Activated naive CD4-positive, alpha-beta T cell treated with anti-CD3 and anti-CD28 coated beads, Interleukin-2, amount 50 U/mL, for 24 hours (primary cell): ENCODE data around the gene GMDS.

Experiments used
- H3K27ac Mint-ChIP-seq: one replicate; pipeline ENCODE4 v1.8.0; 2021; ENCODE audit warnings: mild to moderate bottlenecking, mixed read lengths
- H3K27me3 Mint-ChIP-seq: one replicate; pipeline ENCODE4 v1.8.0; 2021; ENCODE audit warnings: mixed read lengths
- H3K36me3 Mint-ChIP-seq: one replicate; pipeline ENCODE4 v1.8.0; 2021; ENCODE audit warnings: mixed read lengths
- H3K4me1 Mint-ChIP-seq: one replicate; pipeline ENCODE4 v1.8.0; 2021; ENCODE audit warnings: mixed read lengths
- H3K4me3 Mint-ChIP-seq: one replicate; pipeline ENCODE4 v1.8.0; 2021; ENCODE audit warnings: mild to moderate bottlenecking, mixed read lengths
- H3K9me3 Mint-ChIP-seq: one replicate; pipeline ENCODE4 v1.8.0; 2021; ENCODE audit warnings: mixed read lengths

Gene GMDS

DNA sequence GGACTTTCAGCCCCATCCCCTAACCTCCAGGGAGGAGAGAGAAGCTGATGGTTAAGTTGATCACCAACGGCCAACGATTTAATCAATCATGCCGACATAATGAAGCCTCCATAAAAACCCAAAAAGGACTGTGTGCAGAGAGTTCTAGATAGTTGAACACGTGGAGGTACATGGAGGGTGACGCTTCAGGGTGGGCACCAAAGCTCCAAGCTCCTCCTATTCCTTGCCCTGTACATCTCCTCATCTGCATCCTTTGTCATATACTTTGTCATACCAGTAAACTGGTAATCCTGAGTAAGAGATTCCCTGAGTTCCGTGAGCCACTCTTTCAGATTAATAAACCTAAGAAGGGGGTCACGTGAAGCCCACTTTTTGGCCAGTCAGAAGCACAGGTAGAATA is 3.7 kb upstream of the GMDS start:
- H3K4me3 Mint-ChIP-seq: no peak overlapping the region
- H3K9me3 Mint-ChIP-seq: no peaks in the 10 kb centered on the region
- H3K27ac Mint-ChIP-seq: no peak overlapping the region
- H3K27me3 Mint-ChIP-seq: no peaks in the 10 kb centered on the region
- H3K36me3 Mint-ChIP-seq: peaks cover 18% of the 10 kb centered on the region
- H3K4me1 Mint-ChIP-seq: peaks cover 34% of the 10 kb centered on the region

DNA sequence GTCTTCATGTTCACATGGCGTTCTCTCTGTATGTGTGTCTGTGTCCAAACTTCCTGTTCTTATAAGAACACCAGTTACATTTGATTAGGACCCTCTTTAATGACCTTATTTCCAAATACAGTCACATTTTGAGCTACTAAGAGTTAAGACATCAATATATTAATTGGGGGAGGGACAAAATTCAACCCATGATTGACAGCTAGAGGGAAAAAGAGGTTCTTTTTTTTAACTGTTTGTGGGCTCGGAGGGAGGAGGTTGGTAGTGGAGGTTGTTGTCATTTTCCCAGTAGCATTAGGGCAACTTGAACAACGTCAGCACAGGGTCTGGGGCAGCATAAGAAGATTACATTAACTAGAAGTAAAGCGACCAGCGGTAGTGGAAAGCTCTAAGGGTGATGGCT is 2.3 kb upstream of the GMDS start:
- no peaks in the 10 kb centered on the region for H3K9me3 Mint-ChIP-seq
- no peak overlapping the region for H3K27ac Mint-ChIP-seq
- peaks cover 47% of the 10 kb centered on the region for H3K4me1 Mint-ChIP-seq
- H3K36me3 Mint-ChIP-seq: peaks cover 6% of the 10 kb centered on the region
- H3K4me3 Mint-ChIP-seq: no peak overlapping the region
- no peaks in the 10 kb centered on the region for H3K27me3 Mint-ChIP-seq

DNA sequence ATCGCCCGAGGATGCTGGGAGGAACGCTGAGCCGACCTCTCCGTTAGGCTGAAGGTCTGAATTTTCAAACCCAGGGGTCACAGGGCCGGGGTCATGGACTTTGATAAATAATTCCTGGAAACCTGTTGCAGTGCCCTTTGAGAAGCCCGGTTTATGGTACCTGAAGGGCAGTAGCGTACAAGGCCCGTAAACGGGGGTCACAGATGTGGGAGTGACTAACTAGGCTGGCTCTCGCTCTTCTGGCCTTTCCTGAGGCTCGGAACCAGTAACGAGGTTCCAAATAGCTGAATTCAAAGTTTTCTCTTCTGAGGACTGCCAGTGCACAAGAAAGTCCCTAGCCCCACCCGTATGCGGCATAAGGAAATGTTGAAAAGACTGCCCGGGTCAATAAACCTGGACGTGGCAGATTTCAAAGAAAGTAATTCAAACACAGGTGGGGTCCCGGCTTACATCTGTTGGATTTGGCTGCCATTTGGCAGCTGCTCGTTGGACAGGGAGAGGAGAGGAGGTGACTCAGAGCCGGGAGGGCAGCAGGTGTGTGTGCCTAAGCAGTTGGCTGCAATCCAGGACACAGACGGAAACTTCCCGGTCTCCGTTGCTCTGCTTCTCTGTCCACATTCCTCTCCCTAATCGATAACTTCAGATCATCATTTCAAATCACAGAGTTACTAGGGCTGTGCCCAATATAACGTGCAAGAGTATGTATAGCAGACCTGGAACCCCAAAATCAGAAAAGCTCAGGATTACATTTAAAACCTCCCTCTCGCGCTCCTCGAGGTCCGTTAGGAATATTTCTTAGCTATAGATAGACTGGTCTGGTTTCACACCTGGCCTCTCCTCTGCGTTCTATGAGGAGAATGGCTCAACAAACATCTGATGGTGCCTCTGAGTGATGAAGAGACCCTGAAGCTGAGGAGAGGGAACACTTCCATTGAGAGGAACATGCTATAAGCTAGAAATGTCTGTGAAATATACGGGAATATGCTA is 765 bp upstream of the GMDS start:
- Mint-ChIP-seq H3K4me3 (peak overlapping the region; percentile 91), H3K27me3 (no peaks in the 10 kb centered on the region)

GRCh38 chr6:2244261-2245102 is 923 bp downstream of the GMDS start:
- Mint-ChIP-seq H3K36me3 (peaks cover 2% of the 10 kb centered on the region), H3K27me3 (no peaks in the 10 kb centered on the region), H3K4me3 (peak overlapping the region; percentile 92), H3K27ac (peak overlapping the region; percentile 77), H3K4me1 (peaks cover 74% of the 10 kb centered on the region), H3K9me3 (no peaks in the 10 kb centered on the region)

More for the DNA sequence above, 765 bp upstream of the GMDS start:
- no peaks in the 10 kb centered on the region for H3K9me3 Mint-ChIP-seq
- peaks cover 1% of the 10 kb centered on the region for H3K36me3 Mint-ChIP-seq
- peak overlapping the region; percentile 92 for H3K27ac Mint-ChIP-seq
- H3K4me1 Mint-ChIP-seq: peaks cover 62% of the 10 kb centered on the region

GRCh38 chr6:2242311-2242710 is 3.1 kb downstream of the GMDS start:
- Mint-ChIP-seq H3K4me1 (peaks cover 67% of the 10 kb centered on the region), H3K27ac (peak overlapping the region; percentile 42), H3K4me3 (no peak overlapping the region), H3K9me3 (no peaks in the 10 kb centered on the region), H3K27me3 (no peaks in the 10 kb centered on the region), H3K36me3 (peaks cover 4% of the 10 kb centered on the region)

GRCh38 chr6:2240961-2241360 is 4.4 kb downstream of the GMDS start:
- Mint-ChIP-seq H3K27me3 (no peaks in the 10 kb centered on the region), H3K4me1 (peaks cover 60% of the 10 kb centered on the region), H3K27ac (no peak overlapping the region), H3K36me3 (peaks cover 4% of the 10 kb centered on the region), H3K9me3 (no peaks in the 10 kb centered on the region), H3K4me3 (no peak overlapping the region)

DNA sequence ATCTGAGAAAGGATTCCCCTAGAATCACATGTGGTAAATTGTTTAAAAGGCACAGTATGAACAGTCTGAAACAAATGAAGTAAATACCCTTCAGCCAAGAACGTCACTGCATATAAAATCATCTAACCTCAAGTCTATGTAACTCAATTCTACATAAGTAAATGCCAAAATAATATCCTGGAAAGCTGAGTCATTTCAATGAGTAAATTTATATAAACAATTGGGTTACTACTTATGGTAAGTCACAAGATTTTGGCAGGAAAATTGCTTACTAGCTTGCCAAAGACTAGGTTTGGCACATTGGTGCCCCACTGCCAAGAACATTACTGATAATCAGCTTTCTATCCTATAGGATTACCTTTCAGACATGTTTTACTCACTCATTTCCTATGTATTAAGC is 8.4 kb downstream of the GMDS start:
- Mint-ChIP-seq H3K9me3 (no peaks in the 10 kb centered on the region), H3K36me3 (peaks cover 4% of the 10 kb centered on the region), H3K27me3 (no peaks in the 10 kb centered on the region), H3K4me1 (peaks cover 39% of the 10 kb centered on the region), H3K4me3 (no peak overlapping the region), H3K27ac (no peak overlapping the region)

- peaks cover 39% of the 10 kb centered on the region for H3K4me1 Mint-ChIP-seq
Measured at GRCh38 chr6:2235777-2236495, 9.5 kb downstream of the GMDS start.

GRCh38 chr6:2232445-2232844 is 13.0 kb downstream of the GMDS start:
- Mint-ChIP-seq H3K4me1 (peaks cover 30% of the 10 kb centered on the region), H3K27ac (no peak overlapping the region), H3K27me3 (no peaks in the 10 kb centered on the region), H3K36me3 (no peaks in the 10 kb centered on the region), H3K9me3 (no peaks in the 10 kb centered on the region), H3K4me3 (no peak overlapping the region)

More at GRCh38 chr6:2235777-2236495, 9.5 kb downstream of the GMDS start:
- H3K36me3 Mint-ChIP-seq: peaks cover 2% of the 10 kb centered on the region
- H3K4me3 Mint-ChIP-seq: no peak overlapping the region
- no peaks in the 10 kb centered on the region for H3K27me3 Mint-ChIP-seq
- no peak overlapping the region for H3K27ac Mint-ChIP-seq
- no peaks in the 10 kb centered on the region for H3K9me3 Mint-ChIP-seq

DNA sequence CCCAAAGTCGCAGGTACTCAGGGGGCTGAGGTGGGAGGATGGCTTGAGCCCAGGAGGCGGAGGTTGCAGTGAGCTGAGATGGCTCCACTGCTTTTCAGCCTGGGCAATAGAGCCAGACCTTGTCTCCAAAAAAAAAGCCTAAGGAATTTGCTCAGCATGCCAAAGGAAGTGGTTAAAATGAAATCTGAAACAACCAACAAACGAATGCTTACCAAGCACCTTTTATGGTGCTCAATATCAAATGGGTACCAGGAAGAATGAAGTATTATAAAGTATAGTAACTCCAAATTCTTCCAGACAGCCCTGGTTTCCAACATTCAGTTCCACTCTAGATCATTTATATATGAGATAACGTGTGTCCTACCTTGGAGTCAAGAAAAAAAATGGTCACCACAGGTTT is 14.0 kb downstream of the GMDS start:
- Mint-ChIP-seq H3K9me3 (no peaks in the 10 kb centered on the region), H3K27ac (no peak overlapping the region), H3K4me1 (peaks cover 32% of the 10 kb centered on the region), H3K27me3 (no peaks in the 10 kb centered on the region), H3K36me3 (no peaks in the 10 kb centered on the region), H3K4me3 (no peak overlapping the region)

DNA sequence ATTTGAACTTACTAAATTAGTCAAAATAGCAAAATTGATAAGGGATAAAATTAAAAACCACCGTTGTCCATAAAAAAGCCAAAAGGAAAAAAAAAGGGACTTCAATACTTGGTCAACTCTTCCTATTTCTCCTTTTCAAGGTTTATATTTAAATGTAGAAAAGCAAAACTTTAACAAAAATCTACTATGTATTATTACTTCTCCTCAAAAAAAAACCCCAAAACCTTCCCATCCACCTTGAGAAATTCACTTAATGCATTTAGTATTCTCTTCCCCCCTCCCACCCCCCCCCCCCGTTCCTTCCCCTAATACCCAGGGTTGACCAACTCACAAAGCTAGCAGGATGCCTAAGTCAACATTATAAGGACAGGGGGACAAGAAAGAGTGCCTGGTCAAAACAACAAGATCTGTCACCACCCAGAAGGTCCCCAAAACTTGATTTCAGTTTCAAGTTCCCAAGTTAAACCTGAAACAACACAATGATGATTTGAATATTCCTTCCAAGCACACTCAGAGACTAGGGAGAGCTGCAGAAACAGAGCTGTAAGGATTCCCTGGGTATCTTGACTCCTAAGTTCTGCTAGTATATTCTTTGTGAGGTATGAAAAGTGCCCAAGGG is 14.6 kb downstream of the GMDS start:
- no peaks in the 10 kb centered on the region for H3K27me3 Mint-ChIP-seq
- H3K27ac Mint-ChIP-seq: no peak overlapping the region
- no peaks in the 10 kb centered on the region for H3K36me3 Mint-ChIP-seq

GRCh38 chr6:2229742-2230141 is 15.7 kb downstream of the GMDS start:
- Mint-ChIP-seq H3K4me1 (peaks cover 33% of the 10 kb centered on the region), H3K4me3 (no peak overlapping the region), H3K27ac (no peak overlapping the region)

More for the DNA sequence above, 14.6 kb downstream of the GMDS start:
- Mint-ChIP-seq H3K4me1 (peaks cover 33% of the 10 kb centered on the region), H3K9me3 (no peaks in the 10 kb centered on the region), H3K4me3 (no peak overlapping the region)

DNA sequence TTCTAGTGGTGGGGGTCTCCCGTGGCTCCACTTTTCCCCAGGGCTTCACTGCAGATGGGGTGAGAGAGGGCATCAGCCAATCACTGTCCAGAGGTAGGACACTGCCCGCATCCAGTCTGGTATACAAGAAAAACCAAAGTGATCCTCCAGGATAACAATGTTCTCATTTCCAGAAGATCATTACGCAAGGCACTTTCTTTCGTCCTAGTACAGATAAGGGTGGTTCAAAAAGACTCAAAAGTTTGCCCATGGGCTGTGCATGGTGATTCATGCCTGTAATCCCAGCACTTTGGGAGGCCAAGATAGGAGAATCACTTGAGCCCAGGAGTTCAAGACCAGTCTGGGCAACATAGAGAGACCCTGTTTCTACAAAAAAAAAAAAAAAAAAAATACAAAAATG is 16.4 kb downstream of the GMDS start:
- H3K36me3 Mint-ChIP-seq: no peaks in the 10 kb centered on the region
- no peaks in the 10 kb centered on the region for H3K27me3 Mint-ChIP-seq
- no peak overlapping the region for H3K4me3 Mint-ChIP-seq
- no peak overlapping the region for H3K27ac Mint-ChIP-seq
- no peaks in the 10 kb centered on the region for H3K9me3 Mint-ChIP-seq
- H3K4me1 Mint-ChIP-seq: peaks cover 33% of the 10 kb centered on the region

More at GRCh38 chr6:2229742-2230141, 15.7 kb downstream of the GMDS start:
- Mint-ChIP-seq H3K27me3 (no peaks in the 10 kb centered on the region), H3K9me3 (no peaks in the 10 kb centered on the region), H3K36me3 (no peaks in the 10 kb centered on the region)

GRCh38 chr6:2228392-2228791 is 17.0 kb downstream of the GMDS start:
- H3K4me1 Mint-ChIP-seq: peaks cover 39% of the 10 kb centered on the region
- H3K36me3 Mint-ChIP-seq: no peaks in the 10 kb centered on the region
- no peaks in the 10 kb centered on the region for H3K27me3 Mint-ChIP-seq
- no peak overlapping the region for H3K27ac Mint-ChIP-seq
- no peak overlapping the region for H3K4me3 Mint-ChIP-seq
- no peaks in the 10 kb centered on the region for H3K9me3 Mint-ChIP-seq

GRCh38 chr6:2226775-2227174 is 18.6 kb downstream of the GMDS start:
- Mint-ChIP-seq H3K27ac (no peak overlapping the region), H3K4me3 (no peak overlapping the region), H3K4me1 (peaks cover 45% of the 10 kb centered on the region), H3K9me3 (no peaks in the 10 kb centered on the region), H3K27me3 (no peaks in the 10 kb centered on the region), H3K36me3 (no peaks in the 10 kb centered on the region)
